Left lobe of liver (tissue), 2 donors: Measurements from ENCODE around the gene ITGA7. TPM values are rescaled to one million over a fixed set of nuclear protein-coding genes. Genes with fewer than 3 reads are reported as not detected.

Experiments used
- ATAC-seq: fragments of 200-7000 bp; cut with Tn5 transposase; one replicate; pipeline ENCODE4 v1.9.1; 2020; ENCODE audit warnings: mild to moderate bottlenecking, moderate library complexity
- DNase-seq: peaks from one replicate; pipeline ENCODE4 v3.0.0-alpha.2; 2020; ENCODE audit warnings: low spot score
- total RNA-seq: library from RNA; stranded (reverse); gene quantifications from one replicate; pipeline ENCODE4 v1.2.1, GENCODE V29; 2021
- donor health status: DM: no; HTN: no; CAD: no; lungs with moderate emphysema.
- donor health status: DM: no; HTN: yes; CAD: no.

Gene ITGA7
- total RNA-seq, 1 donor from 2014 or later = 16.9 TPM

DNA sequence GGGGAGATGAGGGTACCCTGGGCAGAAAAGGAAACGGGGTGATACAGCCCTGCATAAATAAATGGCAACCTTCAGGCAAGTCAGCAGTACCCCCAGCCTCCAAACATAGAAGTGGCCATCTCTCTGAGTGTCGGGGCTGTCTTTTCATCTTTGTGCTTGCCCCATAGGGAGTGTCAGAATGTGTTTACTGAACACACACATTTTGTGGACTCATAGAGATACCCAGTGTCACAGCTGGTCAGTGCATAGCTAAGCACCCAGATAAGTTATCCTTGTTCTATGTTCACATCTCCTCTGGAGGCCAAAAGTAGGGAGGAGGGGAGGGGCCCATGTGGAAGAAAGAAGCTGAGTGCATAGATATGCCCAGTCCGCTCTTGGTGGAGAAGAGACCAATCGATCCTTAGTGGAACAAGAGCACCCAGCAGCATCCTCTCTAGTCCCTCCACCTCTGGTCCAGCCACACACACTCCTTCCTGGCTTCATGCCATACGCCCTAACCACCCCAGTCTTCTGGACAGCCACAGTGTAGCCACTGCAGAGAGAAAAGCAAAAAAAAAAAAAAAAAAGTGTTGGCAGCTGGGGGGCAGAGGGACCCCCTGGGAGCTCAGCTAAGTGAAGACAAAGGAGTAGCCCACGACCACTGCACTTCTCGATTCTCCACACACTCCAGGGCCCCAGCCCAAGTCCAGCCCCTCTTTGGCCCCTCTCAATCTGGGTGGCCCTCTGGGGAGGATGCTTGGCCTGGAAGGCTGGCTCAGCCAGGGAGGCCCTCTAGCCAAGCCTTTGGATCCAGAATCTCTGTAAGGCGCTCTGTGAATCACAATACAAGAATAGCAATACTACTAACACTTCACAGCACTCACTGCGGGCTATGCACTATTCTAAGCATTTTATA is 2.6 kb downstream of the ITGA7 start:
- no peak for ATAC-seq
- DNase-seq = no peak

DNA sequence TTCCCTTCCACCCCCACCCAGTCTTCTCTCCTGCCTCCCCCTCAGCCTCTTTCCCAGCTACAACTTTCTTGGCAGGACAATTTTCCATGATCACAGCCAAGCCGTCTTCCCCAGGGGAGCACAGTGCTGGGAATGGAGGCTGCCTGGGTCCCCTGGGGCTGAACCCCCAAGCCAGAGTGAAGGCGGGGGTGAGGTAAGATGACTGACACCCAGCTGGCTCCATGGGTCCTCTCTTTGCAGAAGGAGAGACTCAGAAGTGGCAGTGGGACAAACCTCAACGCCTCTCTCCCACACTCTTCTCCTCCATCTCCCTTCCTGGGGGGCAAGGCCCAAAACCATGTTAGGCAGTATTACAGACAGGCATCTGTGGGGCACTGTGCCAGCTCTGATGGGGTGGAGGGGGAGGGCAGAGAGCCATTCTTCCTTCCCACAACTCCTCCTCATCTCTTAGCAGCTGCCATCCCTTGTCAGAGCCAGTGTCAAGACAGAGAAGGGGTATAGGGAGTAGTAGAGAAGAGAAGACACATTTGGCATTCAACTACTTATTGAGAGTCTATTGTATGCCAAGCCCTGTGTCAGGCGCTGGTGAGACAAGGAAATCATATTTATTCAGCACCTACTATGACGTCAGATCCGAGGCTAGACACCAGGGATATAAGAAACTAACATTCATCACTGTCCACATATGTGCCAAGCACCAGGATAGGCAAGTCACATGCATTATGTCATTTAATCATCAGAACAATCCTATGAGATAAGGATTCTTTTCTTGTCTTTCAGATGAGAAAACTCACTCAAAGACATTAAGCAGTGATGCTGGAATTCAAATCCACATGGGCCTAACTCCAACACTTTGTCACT is 3.6 kb downstream of the ITGA7 start:
- no peak for DNase-seq
- no peak for ATAC-seq

DNA sequence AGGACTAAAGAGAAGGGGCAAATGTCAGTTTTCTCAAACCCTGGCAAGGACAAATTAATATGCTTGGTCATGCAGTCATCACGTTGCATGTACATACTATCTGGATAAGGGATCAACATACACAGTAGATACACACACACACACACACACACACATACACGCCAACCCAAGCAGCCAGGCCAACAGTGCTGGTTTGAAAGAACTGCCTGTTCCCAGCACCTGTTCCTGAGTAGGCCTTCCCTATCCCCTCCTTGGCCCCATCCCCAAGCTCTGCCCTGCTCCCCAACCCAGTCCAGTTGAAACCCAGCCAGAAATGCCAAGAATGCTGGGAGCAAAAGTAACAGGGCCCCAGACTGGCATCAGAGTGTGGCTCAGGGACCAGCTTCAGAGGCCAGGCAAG is 4.4 kb downstream of the ITGA7 start:
- no peak for DNase-seq
- ATAC-seq = no peak

DNA sequence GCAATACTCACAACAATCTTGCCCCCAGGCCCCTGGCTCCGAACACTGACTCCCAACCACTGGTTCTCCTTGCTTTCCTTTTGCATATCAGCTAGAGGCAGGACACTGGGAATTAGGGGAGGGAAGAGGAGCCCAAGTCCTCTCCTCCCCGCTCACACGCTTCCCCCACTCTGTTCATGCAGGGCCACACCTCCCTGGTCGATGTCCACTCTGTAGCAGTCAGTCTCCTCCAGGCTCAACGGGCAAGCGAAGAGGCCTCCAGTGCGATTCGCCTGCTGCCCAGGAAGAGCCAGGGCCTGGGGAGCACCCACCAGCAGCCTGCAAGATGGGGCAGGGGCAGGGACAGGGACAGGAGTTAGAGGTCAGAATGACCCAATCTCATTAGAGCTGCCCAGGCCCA is 4.8 kb downstream of the ITGA7 start:
- DNase-seq (no peak), ATAC-seq (no peak)

DNA sequence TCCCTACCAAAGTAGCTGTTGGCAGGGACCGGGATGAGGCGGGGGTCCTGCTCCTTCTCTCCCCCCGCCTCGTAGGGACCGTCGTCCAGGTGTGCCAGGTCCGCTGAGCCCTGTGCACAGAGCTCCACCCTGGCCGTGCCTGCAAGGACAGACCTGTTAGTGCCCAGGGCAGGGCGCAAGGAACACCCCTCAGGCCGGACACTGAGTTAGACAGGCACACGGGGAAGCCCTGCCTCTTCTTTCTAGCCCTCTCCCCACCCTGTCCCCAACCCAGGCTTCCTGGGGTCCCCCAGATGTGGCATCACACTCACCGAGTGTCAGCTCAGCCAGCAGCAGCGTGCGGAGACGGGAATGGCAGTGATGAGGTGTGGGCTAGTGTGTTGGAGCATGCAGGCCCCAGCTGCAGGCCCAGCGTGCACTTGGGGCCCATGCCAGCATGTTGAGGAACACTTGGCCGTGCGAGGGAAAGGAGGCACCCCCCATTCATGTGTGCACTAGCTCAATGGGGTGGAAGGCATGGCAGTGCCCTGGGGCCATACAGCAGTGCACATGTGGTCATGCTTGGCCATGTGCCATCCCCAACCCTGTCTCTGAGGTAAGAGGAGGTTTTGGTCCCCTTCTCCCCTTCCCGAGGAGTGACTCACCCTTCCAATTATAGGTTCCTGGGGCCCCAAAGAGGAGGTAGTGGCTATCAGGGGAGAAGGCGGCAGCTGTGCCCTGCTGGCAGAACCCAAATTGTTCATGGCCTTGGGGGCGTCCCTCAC is 7.3 kb downstream of the ITGA7 start:
- ATAC-seq = no peak
- DNase-seq = no peak

DNA sequence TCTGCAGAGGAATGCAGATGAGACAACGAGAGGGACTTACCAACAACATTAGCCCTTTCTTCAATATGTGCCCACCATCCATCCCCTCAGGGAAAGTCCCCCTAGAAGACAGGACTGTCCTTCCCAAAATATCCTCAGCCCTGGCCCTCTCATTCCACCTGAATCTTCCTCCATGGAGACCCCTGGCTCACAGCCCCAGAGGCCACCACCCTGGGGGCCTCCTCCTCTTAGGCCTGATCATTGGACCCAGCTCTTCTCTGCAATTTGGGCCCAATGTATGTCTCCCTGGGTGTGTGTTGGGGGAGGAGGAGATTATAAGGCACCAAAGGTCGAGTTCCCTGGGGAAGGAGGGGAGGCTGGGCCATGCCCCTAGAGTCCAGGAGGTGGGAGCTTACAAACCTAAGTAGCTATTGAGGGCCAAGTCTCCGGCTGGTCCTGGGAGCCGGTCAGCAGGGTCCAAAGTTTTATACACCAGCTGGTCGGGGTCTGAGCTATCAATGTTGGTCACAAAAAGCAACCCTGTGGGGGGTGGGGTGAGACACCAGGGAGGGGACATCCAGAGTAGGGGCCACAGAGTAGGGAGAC is 8.1 kb downstream of the ITGA7 start:
- ATAC-seq (no peak), DNase-seq (no peak)

DNA sequence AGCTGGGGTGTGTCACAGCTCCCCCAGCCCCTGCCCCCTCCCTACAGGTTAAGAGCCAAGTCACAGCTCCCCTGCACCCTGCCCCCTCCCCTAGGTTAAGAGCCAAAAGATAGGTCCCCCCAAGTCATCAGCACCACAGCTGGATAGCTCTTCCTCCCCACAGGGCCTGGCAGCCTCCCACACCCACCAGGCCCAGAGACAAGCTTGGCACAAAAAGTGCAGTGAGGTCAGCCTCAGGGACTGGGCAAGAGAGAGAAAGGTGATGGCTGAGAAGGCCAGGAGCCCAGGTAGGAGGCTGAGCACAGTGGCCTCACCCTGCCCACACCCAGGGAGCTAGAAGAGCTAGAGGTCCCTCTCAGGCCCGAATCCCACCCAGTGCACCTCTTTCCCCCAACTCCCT is 8.7 kb downstream of the ITGA7 start:
- ATAC-seq (no peak), DNase-seq (no peak)

DNA sequence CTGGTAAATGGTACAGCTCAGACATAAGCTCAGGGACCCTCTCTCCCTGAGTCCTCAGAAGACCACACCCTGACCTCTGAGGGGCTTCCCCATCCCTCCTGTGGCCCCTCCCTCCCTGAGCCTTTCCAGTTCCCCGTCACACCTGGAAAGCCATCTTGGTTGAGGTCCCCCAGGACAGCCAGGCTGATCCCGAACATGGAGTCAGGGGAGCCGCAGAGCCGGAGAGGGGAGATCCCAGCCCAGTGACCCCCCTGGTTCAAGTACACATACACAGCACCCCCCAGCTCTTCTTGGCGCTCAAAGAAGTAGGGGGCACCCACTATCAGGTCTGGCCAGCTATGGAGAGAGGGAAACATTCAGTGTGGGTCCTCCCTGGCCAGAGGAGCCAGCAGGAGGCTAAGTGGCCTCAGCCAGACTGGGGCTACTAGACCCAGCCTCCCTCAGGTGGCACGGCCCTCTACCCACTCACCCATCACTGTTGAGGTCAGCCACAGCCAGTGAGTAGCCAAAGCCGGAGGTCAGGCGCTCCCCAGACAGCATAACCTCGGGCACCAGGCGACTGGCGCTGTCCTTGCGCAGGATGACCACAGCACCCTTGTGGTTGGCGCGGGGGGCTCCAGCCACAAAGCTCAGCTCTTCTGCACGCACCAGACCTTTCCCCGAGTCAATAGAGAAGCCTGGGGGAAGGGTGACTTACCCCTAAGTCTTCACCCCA is 9.3 kb downstream of the ITGA7 start:
- ATAC-seq (no peak), DNase-seq (no peak)

DNA sequence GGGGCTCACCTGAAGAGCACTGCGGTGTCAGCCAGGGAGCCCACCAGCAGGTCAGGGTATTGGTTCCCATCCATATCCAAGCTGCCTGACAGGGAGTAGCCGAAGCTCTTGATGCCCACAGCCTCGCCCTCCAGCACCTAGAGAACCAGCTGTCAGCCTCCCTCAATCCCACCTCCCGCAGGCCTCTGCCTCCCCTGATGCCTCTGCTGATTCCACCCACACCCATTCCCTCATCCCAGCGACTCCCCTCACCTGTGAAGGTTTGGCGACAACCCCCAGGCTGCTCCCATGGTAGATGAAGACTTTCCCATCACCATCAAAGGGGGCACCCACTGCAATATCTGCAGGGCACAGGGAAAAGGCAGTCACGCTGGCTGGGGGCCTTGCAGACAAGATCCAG is 10.0 kb downstream of the ITGA7 start:
- ATAC-seq = no peak
- no peak for DNase-seq

DNA sequence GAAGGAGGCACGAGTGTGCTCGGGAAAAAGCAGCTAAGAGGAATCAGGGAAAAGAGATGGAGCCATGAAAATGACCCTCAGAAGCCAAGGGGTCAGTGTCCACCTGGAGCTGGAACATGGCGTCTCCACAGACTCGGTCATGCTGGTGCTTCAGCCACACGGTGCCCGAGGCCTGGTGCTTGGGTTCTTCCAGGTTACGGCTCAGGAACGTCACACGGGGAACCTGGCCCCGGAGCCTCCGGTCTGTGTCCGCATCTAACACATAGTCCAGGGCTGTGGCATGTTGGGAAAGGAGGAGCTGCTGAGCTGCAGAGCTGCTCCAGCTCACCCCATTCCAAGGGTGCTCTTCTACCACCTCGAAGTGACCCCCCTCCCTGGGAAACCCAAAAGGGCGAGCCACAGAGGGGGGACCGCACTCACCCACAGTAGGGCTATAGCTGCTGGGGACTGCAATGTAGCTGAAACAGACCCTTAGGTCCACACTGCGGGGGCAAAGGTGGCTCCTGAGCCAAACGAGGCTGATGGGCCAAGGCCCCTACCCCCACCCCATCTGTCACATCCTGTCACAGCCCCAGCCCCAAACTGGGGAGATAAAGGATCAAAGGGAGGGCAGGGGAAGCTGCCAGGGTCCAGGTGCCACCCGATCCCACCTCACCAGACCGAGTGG is 10.8 kb downstream of the ITGA7 start:
- ATAC-seq (no peak), DNase-seq (no peak)

DNA sequence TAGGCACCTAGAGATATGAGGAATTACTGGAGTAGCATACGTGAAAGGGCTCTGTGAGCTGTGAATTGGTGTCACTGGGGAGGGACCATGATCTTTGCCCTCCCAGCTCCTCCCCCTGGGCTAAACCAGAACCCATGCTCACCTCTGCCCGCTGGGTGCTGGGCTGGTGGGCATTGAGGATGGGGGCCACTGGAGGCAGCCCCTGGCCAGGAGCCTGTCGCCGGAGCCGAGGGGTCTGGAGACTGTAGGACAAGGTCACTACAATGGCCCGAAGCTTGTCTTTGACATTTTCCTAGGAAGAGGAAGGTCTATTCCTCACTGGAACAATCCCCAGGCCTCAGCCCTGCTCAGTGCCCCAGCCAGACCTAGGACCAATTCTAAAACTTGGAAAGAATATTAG is 11.6 kb downstream of the ITGA7 start:
- DNase-seq (no peak), ATAC-seq (no peak)

DNA sequence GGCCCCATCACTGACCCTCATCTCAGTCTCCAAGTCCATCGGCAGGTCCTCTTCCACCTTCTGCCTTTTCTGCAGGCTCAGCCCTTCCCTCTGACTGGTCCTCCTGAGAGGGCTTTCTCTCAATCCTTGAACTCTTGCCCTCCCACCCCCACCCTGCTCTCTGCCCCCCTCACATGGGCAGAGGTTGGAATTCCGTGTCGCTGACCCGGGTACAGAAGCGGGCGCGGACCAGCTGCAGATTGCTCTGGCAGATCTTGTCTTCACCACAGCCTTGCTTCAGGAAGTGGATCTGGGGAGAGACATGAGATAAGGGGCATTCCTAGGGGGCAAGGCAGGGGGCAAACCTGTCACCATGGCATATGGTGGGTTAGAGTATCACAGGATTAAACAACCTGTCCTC is 12.4 kb downstream of the ITGA7 start:
- DNase-seq (no peak), ATAC-seq (no peak)

DNA sequence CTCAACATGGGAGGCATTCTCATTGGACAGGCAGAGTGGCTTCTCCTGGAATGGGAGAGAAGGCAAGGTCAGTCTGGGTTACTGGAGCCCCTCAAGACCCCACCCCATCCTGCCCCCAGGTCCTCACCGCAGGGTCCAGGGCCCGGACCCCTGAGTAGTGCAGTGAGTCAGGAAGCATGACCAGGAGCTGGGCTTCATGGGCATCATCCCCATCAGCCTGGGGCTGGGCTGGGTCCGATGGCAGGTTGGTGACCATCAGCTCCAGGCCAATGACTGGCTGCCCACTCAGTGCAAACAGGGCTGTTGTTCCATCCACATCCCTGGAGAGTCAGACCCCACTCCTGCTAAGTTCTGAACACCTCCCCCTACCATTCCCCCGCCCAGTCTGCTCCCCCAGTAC is 13.1 kb downstream of the ITGA7 start:
- ATAC-seq (no peak), DNase-seq (no peak)

DNA sequence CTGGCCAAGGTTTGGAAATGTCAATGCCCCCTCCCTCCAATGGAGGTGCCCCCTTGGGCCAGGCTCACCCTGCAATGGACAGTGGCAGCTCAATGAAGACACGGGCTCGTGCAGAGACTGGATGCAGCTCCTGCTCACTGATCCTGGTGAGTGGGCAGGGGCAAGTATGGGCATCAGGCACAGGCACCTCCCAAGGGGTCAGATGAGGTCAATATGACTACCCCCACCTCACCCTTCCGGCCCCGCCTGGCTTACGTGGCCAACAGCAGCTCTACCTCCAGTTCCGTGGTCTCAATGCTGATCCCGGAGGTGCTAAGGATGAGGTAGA is 13.6 kb downstream of the ITGA7 start:
- no peak for ATAC-seq
- DNase-seq = no peak

DNA sequence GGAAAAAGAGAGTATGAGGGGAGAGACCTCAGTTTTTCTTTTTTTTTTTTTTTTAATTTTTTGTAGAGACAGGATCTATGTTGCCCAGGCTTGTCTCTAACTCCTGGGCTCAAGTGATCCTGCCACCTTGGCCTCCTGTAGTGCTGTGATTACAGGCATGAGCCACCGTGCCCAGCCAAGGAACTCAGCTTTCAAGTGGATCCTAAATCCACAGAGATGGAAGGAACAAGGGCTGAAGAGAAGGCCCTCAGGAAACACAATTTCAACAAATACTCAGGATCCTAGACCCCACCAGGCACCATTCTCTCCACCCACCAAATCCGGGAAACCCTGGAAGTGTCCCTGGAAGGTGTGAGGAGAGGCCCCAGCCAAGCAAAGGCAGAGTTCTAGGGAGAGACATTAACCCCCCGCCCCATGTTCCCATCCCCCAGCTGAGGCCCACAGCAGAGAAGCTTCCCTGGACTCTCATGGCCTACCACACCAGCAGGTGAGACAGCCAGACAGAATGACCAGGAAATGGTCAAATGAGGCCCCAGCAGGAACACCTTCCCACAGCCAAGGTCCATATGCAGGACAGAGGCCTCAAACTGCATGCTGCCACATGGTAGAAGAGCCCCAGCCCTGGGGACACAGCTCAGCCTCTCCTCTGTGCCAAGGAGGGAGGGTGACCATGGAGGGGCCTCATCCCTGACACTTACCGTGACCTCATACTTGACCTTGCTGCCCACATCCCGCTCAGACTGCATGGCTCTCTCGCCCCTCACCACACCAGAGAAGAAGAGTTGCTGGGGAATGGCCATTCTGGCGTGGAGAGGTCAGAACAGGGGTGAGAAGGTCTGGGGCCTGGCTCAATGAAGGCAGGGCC is 14.1 kb downstream of the ITGA7 start:
- no peak for DNase-seq
- ATAC-seq = no peak

DNA sequence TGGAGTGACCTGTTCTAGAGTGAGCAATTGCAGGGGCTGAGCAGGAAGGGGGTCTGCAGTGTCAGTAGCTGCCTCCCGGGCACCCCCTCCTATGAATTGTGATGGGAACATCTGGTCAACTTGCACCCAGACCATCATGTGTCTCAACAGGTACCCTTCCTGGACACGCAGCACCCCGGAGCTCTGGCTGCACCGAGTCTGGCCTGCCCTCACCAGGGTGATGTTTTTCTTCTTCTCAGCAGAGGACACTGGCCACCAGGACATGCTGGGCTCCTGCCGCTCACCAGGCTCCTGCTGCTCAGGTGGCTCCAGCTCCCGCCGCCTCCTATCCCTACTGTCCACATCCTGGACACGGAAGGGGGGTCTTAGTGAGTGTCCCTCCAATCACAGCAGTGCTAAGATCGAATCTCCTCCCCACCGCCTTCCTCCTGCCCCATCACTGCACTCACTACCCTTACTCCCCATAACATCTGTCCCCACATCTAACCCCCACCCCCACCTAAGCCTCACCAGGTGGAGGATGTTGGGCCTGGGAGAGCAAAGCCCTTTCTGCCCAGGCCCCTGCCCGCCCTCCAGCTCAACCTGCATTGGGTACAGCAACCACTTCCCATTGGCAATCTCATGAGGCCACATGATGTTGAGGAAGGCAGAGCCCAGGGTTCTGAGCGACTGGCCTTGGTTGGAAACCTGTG is 14.9 kb downstream of the ITGA7 start:
- DNase-seq = no peak
- no peak for ATAC-seq

DNA sequence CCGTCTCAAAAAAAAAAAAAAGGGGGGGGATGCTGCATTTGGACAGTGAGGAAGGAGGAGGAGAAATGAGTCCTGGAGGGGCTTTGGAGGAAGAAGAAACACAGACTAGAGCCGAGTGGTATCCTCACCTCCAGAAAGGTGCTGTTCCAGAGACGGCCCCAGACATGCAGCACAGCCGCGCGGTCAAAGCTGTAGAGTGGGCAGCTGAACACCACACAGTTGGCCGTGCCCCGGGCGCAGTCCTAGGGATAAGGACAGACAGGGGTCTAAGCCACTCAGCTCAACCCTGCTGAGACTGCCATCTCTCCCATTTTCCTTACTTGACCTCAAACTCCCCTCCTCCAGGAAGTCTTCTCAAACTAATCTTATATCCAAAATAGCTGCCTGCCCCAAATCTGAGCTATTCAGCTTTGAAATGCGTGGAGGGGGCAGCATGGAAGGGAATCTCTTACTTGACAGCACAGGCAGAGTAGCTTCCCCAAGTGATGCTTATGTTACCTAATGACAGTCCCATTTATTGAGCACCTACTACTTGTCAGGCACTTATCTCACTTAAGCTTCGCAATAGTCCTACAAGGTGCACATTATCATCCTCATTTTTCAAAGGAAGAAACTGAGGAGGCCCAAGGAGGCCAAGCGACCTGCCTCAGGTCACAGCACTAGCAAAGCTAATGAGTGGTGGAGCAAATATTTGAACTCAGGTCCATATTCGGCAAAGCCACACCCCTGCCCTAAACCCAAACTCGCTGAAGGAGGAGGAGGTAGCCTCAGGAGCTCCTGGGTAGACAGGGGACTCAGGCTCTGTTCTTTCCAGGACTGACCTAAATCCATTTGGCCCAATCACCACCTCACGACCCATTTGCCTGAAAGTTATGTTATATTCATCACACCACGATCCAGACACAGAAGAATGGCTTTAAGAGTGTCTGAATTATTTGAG is 18.7 kb downstream of the ITGA7 start:
- ATAC-seq (peak; percentile 24), DNase-seq (no peak)
